CD8-positive, alpha-beta memory T cell (primary cell): Measurements from ENCODE around the gene LCLAT1. TPM values are rescaled to one million over a fixed set of nuclear protein-coding genes. Genes with fewer than 3 reads are reported as not detected.
A peak's percentile ranks its signal among the peaks of the same experiment; 100 is the strongest.

Source experiments
- CTCF ChIA-PET: fragments of 350-600 bp; sonication (Branson Sonifier 250); formaldehyde crosslinking; loops from one replicate; lab custom pipeline; 2021; ENCODE audit warnings: antibody characterized with exemption; lab: Charles Lee
- POLR2A ChIA-PET: fragments of 350-600 bp; sonication (Branson Sonifier 250); formaldehyde crosslinking; loops from one replicate; lab custom pipeline; 2021; ENCODE audit warnings: antibody characterized with exemption; lab: Charles Lee
- DNase-seq, 5 donors: peaks; one replicate each; pipeline versions ENCODE4 v3.0.0 to v3.0.0-alpha.2; 2020 to 2022; ENCODE audit warnings: mixed read lengths in 1 of 5
- H3K27ac ChIP-seq: one replicate; pipeline ENCODE4 v1.7.0; 2013; ENCODE audit warnings: low read depth, mild to moderate bottlenecking, low read length, moderate library complexity
- H3K27me3 ChIP-seq: 2 replicates; pipeline ENCODE4 v1.7.0; 2013; ENCODE audit warnings: low read length, mild to moderate bottlenecking; ENCODE audit not compliant: insufficient read depth, poor library complexity, severe bottlenecking
- H3K36me3 ChIP-seq: 2 replicates; pipeline ENCODE4 v1.7.0; 2013; ENCODE audit warnings: mild to moderate bottlenecking, low read length, moderate library complexity; ENCODE audit not compliant: insufficient read depth
- H3K4me1 ChIP-seq: 2 replicates; pipeline ENCODE4 v1.7.0; 2013; ENCODE audit warnings: mild to moderate bottlenecking, low read length, moderate library complexity; ENCODE audit not compliant: insufficient read depth
- H3K4me3 ChIP-seq: 2 replicates; pipeline ENCODE4 v1.7.0; 2013; ENCODE audit warnings: mild to moderate bottlenecking, low read length
- H3K9me3 ChIP-seq: 2 replicates; pipeline ENCODE4 v1.7.0; 2013; ENCODE audit warnings: mild to moderate bottlenecking, low read length
- H3K27ac Mint-ChIP-seq, 8 donors: one replicate each; pipeline ENCODE4 v1.8.0; 2020 to 2021; ENCODE audit warnings: mixed read lengths in 8 of 8, mild to moderate bottlenecking in 6 of 8, inconsistent platforms in 3 of 8, moderate library complexity in 3 of 8
- H3K27me3 Mint-ChIP-seq, 2 donors: one replicate each; pipeline ENCODE4 v1.8.0; 2020 to 2021; ENCODE audit warnings: mixed read lengths in 2 of 2, mild to moderate bottlenecking in 1 of 2, moderate library complexity in 1 of 2
- H3K36me3 Mint-ChIP-seq, 3 donors: one replicate each; pipeline ENCODE4 v1.8.0; 2020 to 2021; ENCODE audit warnings: mixed read lengths in 3 of 3, inconsistent platforms in 1 of 3, mild to moderate bottlenecking in 1 of 3
- H3K4me1 Mint-ChIP-seq, 3 donors: one replicate each; pipeline ENCODE4 v1.8.0; 2020 to 2021; ENCODE audit warnings: mixed read lengths in 3 of 3, inconsistent platforms in 1 of 3, mild to moderate bottlenecking in 1 of 3
- H3K4me3 Mint-ChIP-seq, 7 donors: one replicate each; pipeline ENCODE4 v1.8.0; 2020 to 2021; ENCODE audit warnings: mixed read lengths in 7 of 7, mild to moderate bottlenecking in 6 of 7, moderate library complexity in 4 of 7, inconsistent platforms in 2 of 7
- H3K9me3 Mint-ChIP-seq, 5 donors: one replicate each; pipeline ENCODE4 v1.8.0; 2020 to 2022; ENCODE audit warnings: mixed read lengths in 5 of 5, mild to moderate bottlenecking in 3 of 5, moderate library complexity in 2 of 5, inconsistent platforms in 1 of 5
- polyA plus RNA-seq: library from polyadenylated mRNA; unstranded; fragments of 300-500 nt; fragmentation: Illumina TruSeq; gene quantifications from one replicate; pipeline ENCODE4 v1.2.3, GENCODE V29; 2021
- total RNA-seq, 2 experiments: library from RNA; stranded (reverse); gene quantifications; one replicate each; pipeline ENCODE4 v1.2.3, GENCODE V29; 2021

The LCLAT1 gene
- total and polyA plus RNA-seq, 3 experiments from 2014 or later = 18.0 to 31.0 (median 29.9) TPM

- no peaks in the 10 kb centered on the region for H3K4me1 Mint-ChIP-seq
- Histone ChIP-seq H3K4me3 (no peak overlapping the region), H3K9me3 (no peaks in the 10 kb centered on the region), H3K4me1 (no peaks in the 10 kb centered on the region), H3K36me3 (no peaks in the 10 kb centered on the region), H3K27me3 (no peaks in the 10 kb centered on the region), H3K27ac (no peak overlapping the region)
- ChIA-PET POLR2A (no interaction called here), CTCF (interaction anchor here (1.3 kb wide), 1 partner anchor 10 kb away, joined by 3 read pairs; no protein-coding TSS in a partner anchor)
- H3K27ac Mint-ChIP-seq = peak overlapping the region in 1 of 8 donors; percentile 8
- no peak for DNase-seq
- H3K36me3 Mint-ChIP-seq = no peaks in the 10 kb centered on the region
- peaks cover 2 to 12% of the 10 kb centered on the region in 2 donors for H3K27me3 Mint-ChIP-seq
- H3K9me3 Mint-ChIP-seq = no peaks in the 10 kb centered on the region
- no peak overlapping the region for H3K4me3 Mint-ChIP-seq
Observed at GRCh38 chr2:30678410-30679137, 231.5 kb downstream of the LCLAT1 start.

GRCh38 chr2:30679426-30680088 lies 232.5 kb downstream of the LCLAT1 start:
- H3K36me3 Mint-ChIP-seq = no peaks in the 10 kb centered on the region
- Histone ChIP-seq H3K4me3 (no peak overlapping the region), H3K27ac (no peak overlapping the region), H3K27me3 (no peaks in the 10 kb centered on the region), H3K9me3 (no peaks in the 10 kb centered on the region), H3K36me3 (no peaks in the 10 kb centered on the region), H3K4me1 (no peaks in the 10 kb centered on the region)
- no peak overlapping the region for H3K27ac Mint-ChIP-seq
- H3K27me3 Mint-ChIP-seq = peaks cover 2 to 7% of the 10 kb centered on the region in 2 donors
- ChIA-PET POLR2A (no interaction called here), CTCF (no interaction called here)
- no peak for DNase-seq
- no peak overlapping the region for H3K4me3 Mint-ChIP-seq
- no peaks in the 10 kb centered on the region for H3K4me1 Mint-ChIP-seq
- H3K9me3 Mint-ChIP-seq = no peaks in the 10 kb centered on the region

DNA sequence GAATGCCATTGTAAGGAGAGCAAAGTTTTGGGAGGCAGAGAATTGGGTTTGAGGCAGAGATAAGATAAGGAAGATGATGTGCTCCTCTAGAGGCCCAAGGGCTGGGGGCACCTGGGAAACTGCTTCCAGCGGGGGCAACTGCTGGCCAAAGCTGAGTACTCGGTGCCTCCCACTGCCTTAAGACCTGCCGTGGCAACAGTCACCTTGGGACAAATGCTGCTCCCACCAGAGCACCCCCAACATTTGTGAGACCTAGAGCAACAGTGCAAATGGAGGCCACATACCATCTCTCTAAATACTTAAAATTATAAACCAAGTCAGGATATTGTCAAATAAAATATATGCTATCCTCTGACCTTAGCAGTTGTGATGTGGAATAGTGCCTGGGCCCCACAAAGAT lies 233.1 kb downstream of the LCLAT1 start:
- peak overlapping the region in 1 of 8 donors; percentile 17 for H3K27ac Mint-ChIP-seq
- no peaks in the 10 kb centered on the region for H3K27me3 ChIP-seq
- H3K27ac ChIP-seq = no peak overlapping the region
- ChIA-PET POLR2A (no interaction called here), CTCF (no interaction called here)
- H3K4me1 Mint-ChIP-seq = no peaks in the 10 kb centered on the region
- no peaks in the 10 kb centered on the region for H3K9me3 Mint-ChIP-seq
- no peaks in the 10 kb centered on the region for H3K4me1 ChIP-seq
- no peaks in the 10 kb centered on the region for H3K36me3 ChIP-seq
- DNase-seq = no peak
- H3K27me3 Mint-ChIP-seq = peaks cover 2 to 6% of the 10 kb centered on the region in 2 donors
- no peak overlapping the region for H3K4me3 ChIP-seq
- no peaks in the 10 kb centered on the region for H3K9me3 ChIP-seq
- no peak overlapping the region for H3K4me3 Mint-ChIP-seq
- no peaks in the 10 kb centered on the region for H3K36me3 Mint-ChIP-seq

DNA sequence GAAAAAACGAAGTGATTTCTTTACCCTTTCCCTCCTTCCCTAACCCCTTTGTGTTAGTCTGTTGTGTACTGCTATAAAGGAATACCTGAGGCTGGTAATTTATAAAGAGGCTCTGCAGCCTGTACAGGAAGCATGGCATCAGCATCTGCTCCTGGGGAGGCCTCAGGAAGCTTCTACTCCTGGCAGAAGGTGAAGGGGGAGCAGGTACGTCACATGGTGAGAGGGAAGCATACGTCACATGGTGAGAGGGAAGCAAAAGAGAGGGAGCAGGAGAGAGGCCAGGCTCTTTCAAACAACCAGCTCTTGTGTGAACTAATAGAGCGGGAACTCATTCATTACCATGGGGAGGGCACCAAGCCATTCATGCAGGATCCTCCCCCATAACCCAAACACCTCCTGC lies 234.0 kb downstream of the LCLAT1 start:
- ChIA-PET CTCF (no interaction called here), POLR2A (no interaction called here)
- DNase-seq = no peak
- peaks cover 5 to 6% of the 10 kb centered on the region in 2 donors for H3K27me3 Mint-ChIP-seq
- Histone ChIP-seq H3K27me3 (no peaks in the 10 kb centered on the region), H3K4me3 (no peak overlapping the region), H3K27ac (no peak overlapping the region), H3K9me3 (no peaks in the 10 kb centered on the region), H3K4me1 (no peaks in the 10 kb centered on the region), H3K36me3 (no peaks in the 10 kb centered on the region)
- no peaks in the 10 kb centered on the region for H3K4me1 Mint-ChIP-seq
- no peak overlapping the region for H3K4me3 Mint-ChIP-seq
- H3K36me3 Mint-ChIP-seq = no peaks in the 10 kb centered on the region
- H3K9me3 Mint-ChIP-seq = no peaks in the 10 kb centered on the region
- H3K27ac Mint-ChIP-seq = no peak overlapping the region

DNA sequence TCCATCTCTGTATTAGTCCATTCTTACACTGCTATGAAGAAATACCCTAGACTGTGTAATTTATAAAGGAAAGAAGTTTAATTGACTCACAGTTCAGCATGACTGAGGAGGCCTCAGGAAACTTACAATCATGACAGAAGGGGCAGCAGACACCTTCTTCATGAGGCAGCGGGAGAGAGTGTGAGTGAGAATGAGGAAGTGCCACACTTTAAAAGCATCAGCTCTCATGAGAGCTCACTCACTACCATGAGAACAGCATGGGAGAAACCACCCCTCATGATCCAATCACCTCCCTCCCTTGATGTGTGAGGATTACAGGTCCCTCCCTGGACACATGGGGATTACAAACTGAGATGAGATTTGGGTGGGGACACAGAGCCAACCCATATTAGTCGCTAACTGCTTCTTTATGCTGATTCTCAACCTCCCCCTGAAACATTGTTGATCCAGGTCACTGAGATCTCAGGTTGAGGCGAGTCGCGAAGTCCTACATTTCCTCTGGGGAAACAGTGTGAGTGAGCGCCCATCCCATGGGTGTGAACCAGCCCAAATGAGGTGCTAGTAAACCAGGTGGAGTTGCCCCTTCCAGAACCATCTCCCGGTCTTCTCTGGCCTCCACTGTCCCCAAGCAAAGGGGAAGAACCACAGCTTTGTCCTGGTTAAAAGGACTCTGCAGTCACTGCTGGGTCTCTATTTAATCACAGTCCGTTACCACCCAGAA lies 236.3 kb downstream of the LCLAT1 start:
- no peaks in the 10 kb centered on the region for H3K36me3 Mint-ChIP-seq
- CTCF ChIA-PET = no interaction called here
- no peaks in the 10 kb centered on the region for H3K4me1 Mint-ChIP-seq
- H3K27ac Mint-ChIP-seq = no peak overlapping the region
- peaks cover 5 to 6% of the 10 kb centered on the region in 2 donors for H3K27me3 Mint-ChIP-seq
- H3K9me3 ChIP-seq = no peaks in the 10 kb centered on the region
- H3K27ac ChIP-seq = no peak overlapping the region
- H3K36me3 ChIP-seq = no peaks in the 10 kb centered on the region
- POLR2A ChIA-PET = no interaction called here
- no peak for DNase-seq
- no peaks in the 10 kb centered on the region for H3K4me1 ChIP-seq
- no peaks in the 10 kb centered on the region for H3K9me3 Mint-ChIP-seq
- no peaks in the 10 kb centered on the region for H3K27me3 ChIP-seq
- no peak overlapping the region for H3K4me3 ChIP-seq
- no peak overlapping the region for H3K4me3 Mint-ChIP-seq

DNA sequence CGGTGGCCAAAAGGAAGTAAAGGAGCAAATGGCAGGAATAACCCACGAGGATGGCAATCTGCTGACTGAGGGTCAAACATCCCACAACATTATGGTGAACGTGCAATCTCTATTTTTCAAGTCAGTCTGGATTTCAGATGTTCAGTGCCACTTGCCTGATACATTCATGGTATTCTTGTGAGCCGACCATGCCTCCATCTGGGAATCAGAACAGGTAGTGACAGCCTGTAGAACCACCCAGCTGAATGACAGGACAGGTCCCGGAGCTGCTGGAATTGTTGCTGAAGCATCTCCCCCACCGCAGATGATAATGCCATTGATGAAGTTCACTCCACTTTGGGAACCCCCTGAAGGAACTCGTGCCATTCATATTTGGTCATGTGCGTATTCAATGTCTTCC lies 237.0 kb downstream of the LCLAT1 start:
- H3K4me3 Mint-ChIP-seq = no peak overlapping the region
- H3K4me1 Mint-ChIP-seq = no peaks in the 10 kb centered on the region
- no peaks in the 10 kb centered on the region for H3K9me3 Mint-ChIP-seq
- Histone ChIP-seq H3K9me3 (no peaks in the 10 kb centered on the region), H3K27ac (no peak overlapping the region), H3K4me3 (no peak overlapping the region), H3K27me3 (no peaks in the 10 kb centered on the region), H3K4me1 (no peaks in the 10 kb centered on the region), H3K36me3 (no peaks in the 10 kb centered on the region)
- POLR2A ChIA-PET = no interaction called here
- H3K27me3 Mint-ChIP-seq = peaks cover 5 to 6% of the 10 kb centered on the region in 2 donors
- CTCF ChIA-PET = no interaction called here
- no peak overlapping the region for H3K27ac Mint-ChIP-seq
- no peaks in the 10 kb centered on the region for H3K36me3 Mint-ChIP-seq
- DNase-seq = no peak

- POLR2A ChIA-PET = no interaction called here
- Mint-ChIP-seq H3K27ac (no peak overlapping the region), H3K27me3 (peaks cover 5 to 6% of the 10 kb centered on the region in 2 donors), H3K9me3 (no peaks in the 10 kb centered on the region), H3K36me3 (no peaks in the 10 kb centered on the region), H3K4me1 (no peaks in the 10 kb centered on the region), H3K4me3 (no peak overlapping the region)
- CTCF ChIA-PET = no interaction called here
- Histone ChIP-seq H3K9me3 (no peaks in the 10 kb centered on the region), H3K27ac (no peak overlapping the region), H3K4me1 (no peaks in the 10 kb centered on the region), H3K36me3 (no peaks in the 10 kb centered on the region), H3K4me3 (no peak overlapping the region), H3K27me3 (no peaks in the 10 kb centered on the region)
- no peak for DNase-seq
Observed at GRCh38 chr2:30684516-30684915, 237.5 kb downstream of the LCLAT1 start.

DNA sequence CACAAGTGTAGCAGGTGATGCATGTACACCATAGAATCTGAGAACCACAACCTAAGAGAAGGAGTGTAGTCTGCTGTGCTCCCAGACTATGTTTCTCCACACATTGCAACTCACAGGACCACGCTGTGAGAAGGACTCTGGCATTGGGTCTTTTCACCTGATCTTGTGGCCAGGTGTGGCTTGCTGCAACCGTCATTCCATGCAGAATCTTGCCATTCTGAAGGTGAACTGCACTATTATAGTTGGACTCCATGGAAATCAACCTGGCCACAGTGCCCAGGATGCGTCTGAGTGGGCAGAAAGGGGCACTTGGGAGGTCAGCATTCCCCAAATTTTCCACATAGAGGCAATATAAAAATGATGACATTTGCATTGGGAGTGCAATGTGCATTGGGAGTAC lies 237.9 kb downstream of the LCLAT1 start:
- H3K36me3 Mint-ChIP-seq = no peaks in the 10 kb centered on the region
- no peak for DNase-seq
- CTCF ChIA-PET = interaction anchor here (1.4 to 2.5 kb wide), 2 partner anchors 27 to 446 kb away, joined by 5 to 12 read pairs; no protein-coding TSS in a partner anchor
- no peaks in the 10 kb centered on the region for H3K36me3 ChIP-seq
- no peaks in the 10 kb centered on the region for H3K9me3 Mint-ChIP-seq
- H3K4me3 Mint-ChIP-seq = no peak overlapping the region
- H3K27me3 ChIP-seq = no peaks in the 10 kb centered on the region
- peaks cover 5 to 6% of the 10 kb centered on the region in 2 donors for H3K27me3 Mint-ChIP-seq
- H3K27ac ChIP-seq = no peak overlapping the region
- no peaks in the 10 kb centered on the region for H3K9me3 ChIP-seq
- no peak overlapping the region for H3K27ac Mint-ChIP-seq
- POLR2A ChIA-PET = no interaction called here
- no peaks in the 10 kb centered on the region for H3K4me1 ChIP-seq
- no peaks in the 10 kb centered on the region for H3K4me1 Mint-ChIP-seq
- H3K4me3 ChIP-seq = no peak overlapping the region
